HG02981 (cell line): ENCODE data around the gene FOXD4L4.
"Not testable (repeated sequence)": the region's sequence is repeated elsewhere in the genome, so short reads cannot be mapped to it uniquely, and the experiment has no call there.

Source experiments
- ATAC-seq: cut with Tn5 transposase; IDR thresholded peaks from one replicate; pipeline ENCODE4 v1.9.1; 2021; ENCODE audit warnings: mild to moderate bottlenecking, moderate library complexity; ENCODE audit not compliant: unreplicated experiment

FOXD4L4 gene

GRCh38 chr9:65737096-65737564 lies at the start of gene FOXD4L4:
Gene FOXD4L4 (plus strand): TSS chr9:65737146. CDS start chr9:65737146, 0 bp downstream.
- not testable (repeated sequence) for ATAC-seq

DNA sequence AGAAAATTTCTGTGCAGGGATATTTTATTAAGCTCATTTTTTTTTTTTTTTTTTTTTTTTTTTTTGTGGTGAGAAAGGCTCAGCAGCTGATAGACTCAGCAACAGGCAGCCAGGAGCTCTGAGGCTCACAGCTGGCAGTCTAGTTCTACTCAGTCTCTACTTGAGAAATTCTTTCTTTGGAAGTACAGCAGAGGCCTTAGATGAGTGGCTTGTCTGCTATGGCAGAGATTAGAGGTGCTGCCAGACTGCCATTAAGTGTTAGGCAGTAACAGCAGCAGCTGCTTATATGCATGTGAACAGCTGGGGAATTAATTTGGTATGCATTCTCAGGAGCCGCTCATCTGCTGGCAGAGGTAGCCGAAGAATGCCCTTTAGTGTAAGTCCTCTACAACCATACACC lies 33.4 kb upstream of the FOXD4L4 start:
- ATAC-seq = not testable (repeated sequence)

- not testable (repeated sequence) for ATAC-seq
Observed at GRCh38 chr9:65714445-65714844, 22.5 kb upstream of the FOXD4L4 start.

GRCh38 chr9:65738133-65738532 lies 1.2 kb downstream of the FOXD4L4 start:
- ATAC-seq = not testable (repeated sequence)
